IPS-18c (cell line): ENCODE data around the gene UBTD1.
"Not testable (repeated sequence)": the region's sequence is repeated elsewhere in the genome, so short reads cannot be mapped to it uniquely, and the experiment has no call there.

ENCODE experiments used
- H3K4me3 ChIP-seq: 2 replicates; pipeline ENCODE4 v1.7.0; 2013; ENCODE audit warnings: low read depth, mild to moderate bottlenecking, low read length, moderate library complexity; ENCODE audit not compliant: insufficient read depth
- H3K9me3 ChIP-seq: one replicate; pipeline ENCODE4 v1.6.1; 2013; ENCODE audit warnings: mild to moderate bottlenecking, low read length, moderate library complexity; ENCODE audit not compliant: control insufficient read depth, insufficient read depth

Gene UBTD1

GRCh38 chr10:97566336-97566996 lies 67.7 kb downstream of the UBTD1 start:
- Histone ChIP-seq H3K4me3 (no peak overlapping the region), H3K9me3 (peaks cover 2% of the 10 kb centered on the region)

DNA sequence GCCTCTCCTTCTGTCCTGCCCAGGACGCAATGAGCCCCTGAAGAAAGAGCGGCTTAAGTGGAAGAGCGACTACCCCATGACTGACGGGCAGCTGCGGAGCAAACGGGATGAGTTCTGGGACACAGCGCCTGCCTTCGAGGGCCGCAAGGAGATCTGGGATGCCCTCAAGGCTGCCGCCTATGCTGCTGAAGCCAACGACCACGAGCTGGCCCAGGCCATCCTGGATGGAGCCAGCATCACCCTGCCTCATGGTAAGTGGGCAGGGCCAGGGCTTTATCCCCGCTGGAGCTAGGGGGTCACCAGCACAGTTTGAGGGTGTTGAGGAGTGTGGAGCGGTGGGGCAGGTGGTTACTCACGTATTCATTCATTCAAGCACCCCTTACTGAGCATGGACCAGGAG lies 69.2 kb downstream of the UBTD1 start:
- peaks cover 2% of the 10 kb centered on the region for H3K9me3 ChIP-seq
- no peak overlapping the region for H3K4me3 ChIP-seq

- H3K4me3 ChIP-seq, result no peak overlapping the region
- H3K9me3 ChIP-seq, result peaks cover 2% of the 10 kb centered on the region
Observed at GRCh38 chr10:97570146-97570788, 71.5 kb downstream of the UBTD1 start.

DNA sequence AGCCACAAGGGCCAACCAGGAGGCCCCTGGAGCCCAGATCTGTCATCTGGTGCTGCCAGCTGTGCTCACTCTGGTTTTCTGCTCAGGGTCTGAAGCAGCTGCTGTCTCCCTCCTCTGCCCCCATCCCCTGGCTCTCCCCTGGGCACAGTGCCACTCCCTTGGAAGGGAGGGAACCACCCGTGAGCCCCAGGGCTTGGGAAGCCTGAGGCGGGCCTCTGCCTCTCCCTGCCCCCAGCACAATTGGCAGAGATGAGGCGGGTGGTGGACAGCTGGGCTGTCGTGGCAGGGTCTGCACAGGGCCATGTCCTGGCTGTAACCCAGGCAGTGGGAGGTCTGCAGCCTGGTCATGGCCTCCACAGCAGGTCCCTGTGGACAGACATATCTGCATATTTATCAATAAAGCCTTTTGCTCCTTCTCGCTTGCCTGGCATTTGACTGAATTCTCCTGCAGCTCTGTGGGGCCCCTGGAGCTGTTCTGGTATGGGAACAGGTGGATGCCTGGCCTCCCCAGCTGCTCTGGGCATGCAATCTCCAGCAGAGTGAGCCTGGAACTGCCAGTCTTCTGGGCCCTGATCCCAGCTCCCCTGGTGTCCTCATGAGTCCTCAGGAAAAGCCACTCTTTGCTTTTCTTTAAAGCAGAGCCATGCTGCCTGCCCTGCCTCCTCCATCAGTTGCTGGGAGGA lies 72.2 kb downstream of the UBTD1 start:
- Histone ChIP-seq H3K9me3 (peaks cover 2% of the 10 kb centered on the region), H3K4me3 (no peak overlapping the region)

DNA sequence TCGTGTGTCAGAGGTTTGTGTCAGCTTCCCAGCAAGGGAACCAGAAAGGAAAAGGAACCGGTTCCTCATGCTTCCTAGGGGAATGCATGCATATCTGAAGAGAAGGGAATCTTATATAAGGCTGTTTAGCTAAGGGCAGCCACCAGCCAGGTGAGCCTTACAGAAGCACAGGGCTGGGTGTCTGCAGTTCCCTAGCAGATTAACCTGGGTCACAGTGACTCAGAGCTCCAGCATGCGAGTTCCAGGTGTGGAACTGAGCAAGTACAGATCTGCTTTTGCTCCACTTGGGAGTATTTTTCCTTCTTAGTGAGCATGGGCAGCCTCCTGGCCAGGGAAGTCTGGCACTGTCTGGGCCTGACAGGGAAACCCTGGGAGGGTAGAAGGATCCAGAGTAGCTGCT lies 72.9 kb downstream of the UBTD1 start:
- peaks cover 2% of the 10 kb centered on the region for H3K9me3 ChIP-seq
- H3K4me3 ChIP-seq, result no peak overlapping the region

DNA sequence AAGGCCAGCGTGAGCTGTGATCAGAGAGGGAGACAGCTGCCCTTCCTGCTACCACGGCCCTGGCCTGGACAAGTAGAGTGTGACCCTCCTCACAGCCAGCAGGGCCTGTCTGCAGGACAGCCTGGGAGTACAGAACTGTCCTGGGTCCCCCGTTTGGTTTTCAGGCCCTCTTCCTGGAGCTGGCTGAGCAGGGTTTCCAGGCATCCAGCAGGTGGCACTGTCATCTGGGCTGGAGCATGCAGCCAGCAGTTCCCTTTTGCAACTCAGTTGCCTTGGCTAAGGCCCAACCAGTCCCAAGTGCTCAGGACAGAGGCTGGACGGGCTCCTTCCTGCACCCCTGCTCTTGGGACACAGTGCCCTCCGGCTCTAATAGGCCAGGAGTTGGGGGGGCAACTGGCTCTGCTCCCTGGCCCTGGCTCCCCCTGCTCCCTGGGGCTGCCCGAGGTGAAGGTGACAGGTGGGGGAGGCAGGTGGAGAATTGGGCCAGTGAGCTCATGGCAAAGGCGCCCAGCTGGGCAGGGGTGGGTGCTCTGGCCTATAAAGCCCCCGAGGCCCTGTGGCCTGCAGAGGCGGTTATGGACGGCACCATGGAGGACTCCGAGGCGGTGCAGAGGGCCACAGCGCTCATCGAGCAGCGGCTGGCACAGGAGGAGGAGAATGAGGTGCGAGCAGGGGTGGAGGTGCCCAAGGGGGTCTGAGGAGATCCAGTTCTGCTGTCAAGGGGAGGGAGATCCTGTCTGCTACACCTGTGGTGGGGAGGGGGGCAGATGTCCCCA lies 73.7 kb downstream of the UBTD1 start, which contains the start of gene ANKRD2:
ANKRD2 (plus strand) TSS at position 566 of the 776 bp plus-strand sequence; CDS start at position 576, 10 bp downstream.
- Histone ChIP-seq H3K4me3 (no peak within 1 kb of the TSS), H3K9me3 (peaks cover 2% of the 10 kb centered on the region)

- Histone ChIP-seq H3K4me3 (no peak overlapping the region), H3K9me3 (peaks cover 2% of the 10 kb centered on the region)
Observed at GRCh38 chr10:97573021-97573420, 74.3 kb downstream of the UBTD1 start.

- Histone ChIP-seq H3K4me3 (no peak overlapping the region), H3K9me3 (peaks cover 2% of the 10 kb centered on the region)
Observed at GRCh38 chr10:97573672-97574071, 74.9 kb downstream of the UBTD1 start.

DNA sequence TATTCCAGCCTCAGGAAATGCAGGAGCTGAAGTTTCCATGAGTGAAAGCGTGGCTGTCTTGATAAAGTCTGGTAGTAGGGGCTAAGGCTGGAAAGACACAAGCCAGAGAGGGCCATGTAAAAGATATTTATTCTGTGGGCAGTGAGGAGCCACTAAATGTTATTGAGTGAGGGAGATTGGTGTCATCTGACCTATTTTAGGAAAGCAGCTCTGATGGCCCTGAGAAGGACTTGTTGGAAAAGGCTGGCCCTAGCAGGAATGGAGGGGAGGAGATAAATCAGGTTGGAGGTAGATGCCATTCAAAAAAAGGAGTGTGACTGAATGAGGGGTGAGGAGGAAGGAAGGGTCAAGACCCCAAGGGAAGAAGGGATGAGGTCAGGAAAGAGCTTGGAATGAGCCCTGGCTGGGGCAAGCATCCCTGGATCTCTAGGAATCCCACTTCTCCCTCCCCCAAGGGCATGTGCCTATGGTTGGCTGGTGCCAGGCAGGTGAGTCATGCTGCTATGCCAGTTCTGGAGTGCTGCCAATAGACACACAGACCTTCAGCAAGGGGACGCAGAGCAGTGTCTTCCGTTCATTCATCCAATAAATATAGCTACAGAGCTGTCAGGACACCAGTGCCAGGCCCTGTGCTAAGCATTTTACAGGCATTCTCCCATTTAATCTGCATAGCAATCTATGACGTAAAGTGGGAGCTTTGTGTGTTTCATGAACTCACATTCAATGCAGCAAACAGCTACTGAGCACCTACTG lies 75.8 kb downstream of the UBTD1 start:
- H3K4me3 ChIP-seq, result no peak overlapping the region
- peaks cover 2% of the 10 kb centered on the region for H3K9me3 ChIP-seq

GRCh38 chr10:97575127-97575668 lies 76.5 kb downstream of the UBTD1 start:
- H3K9me3 ChIP-seq, result peaks cover 1% of the 10 kb centered on the region

GRCh38 chr10:97576487-97576886 lies 77.8 kb downstream of the UBTD1 start:
- H3K4me3 ChIP-seq, H3K9me3 ChIP-seq: not testable (repeated sequence)

More at GRCh38 chr10:97575127-97575668, 76.5 kb downstream of the UBTD1 start:
- H3K4me3 ChIP-seq, result no peak overlapping the region

DNA sequence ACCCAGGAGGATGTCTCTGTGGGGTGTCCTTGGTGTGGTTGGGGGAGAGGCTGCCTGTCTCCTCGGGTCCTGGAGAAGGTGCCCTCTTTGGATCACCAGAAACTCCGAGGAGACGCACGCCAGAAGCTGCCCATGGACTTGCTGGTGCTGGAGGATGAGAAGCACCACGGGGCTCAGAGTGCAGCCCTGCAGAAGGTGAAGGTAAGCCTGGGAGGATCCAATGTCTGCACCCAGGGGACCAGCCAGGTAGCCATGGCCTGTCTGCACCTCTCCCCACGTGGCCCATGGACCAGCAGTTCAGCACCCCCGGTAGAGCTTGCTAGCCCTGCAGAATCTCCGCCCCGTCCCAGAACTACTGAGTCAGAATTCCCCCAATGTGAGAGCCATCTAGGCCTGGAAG lies 79.0 kb downstream of the UBTD1 start:
- no peaks in the 10 kb centered on the region for H3K9me3 ChIP-seq
- no peak overlapping the region for H3K4me3 ChIP-seq

DNA sequence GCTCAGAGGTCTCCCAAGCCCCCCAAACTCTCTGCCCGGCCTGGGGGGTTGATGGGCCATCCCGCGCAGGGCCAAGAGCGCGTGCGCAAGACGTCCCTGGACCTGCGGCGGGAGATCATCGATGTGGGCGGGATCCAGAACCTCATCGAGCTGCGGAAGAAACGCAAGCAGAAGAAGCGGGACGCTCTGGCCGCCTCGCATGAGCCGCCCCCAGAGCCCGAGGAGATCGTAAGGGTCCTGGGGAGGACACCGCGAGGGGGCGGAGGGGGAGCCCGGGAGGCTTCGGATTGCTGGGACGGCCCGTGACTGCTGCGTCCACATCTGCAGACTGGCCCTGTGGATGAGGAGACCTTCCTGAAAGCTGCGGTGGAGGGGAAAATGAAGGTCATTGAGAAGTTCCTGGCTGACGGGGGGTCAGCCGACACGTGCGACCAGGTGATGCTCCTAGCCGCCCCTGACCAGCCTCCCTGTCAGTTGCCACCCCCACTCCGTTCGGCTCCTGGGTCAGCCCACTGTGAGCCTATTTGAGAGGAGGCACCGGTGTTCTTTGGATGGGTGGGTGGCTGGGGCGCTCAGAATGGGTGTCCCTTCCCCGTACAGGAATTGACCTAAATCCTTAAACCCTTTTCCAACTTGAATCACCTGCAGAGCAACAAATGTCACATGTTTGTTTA lies 79.6 kb downstream of the UBTD1 start:
- Histone ChIP-seq H3K4me3 (no peak overlapping the region), H3K9me3 (no peaks in the 10 kb centered on the region)

DNA sequence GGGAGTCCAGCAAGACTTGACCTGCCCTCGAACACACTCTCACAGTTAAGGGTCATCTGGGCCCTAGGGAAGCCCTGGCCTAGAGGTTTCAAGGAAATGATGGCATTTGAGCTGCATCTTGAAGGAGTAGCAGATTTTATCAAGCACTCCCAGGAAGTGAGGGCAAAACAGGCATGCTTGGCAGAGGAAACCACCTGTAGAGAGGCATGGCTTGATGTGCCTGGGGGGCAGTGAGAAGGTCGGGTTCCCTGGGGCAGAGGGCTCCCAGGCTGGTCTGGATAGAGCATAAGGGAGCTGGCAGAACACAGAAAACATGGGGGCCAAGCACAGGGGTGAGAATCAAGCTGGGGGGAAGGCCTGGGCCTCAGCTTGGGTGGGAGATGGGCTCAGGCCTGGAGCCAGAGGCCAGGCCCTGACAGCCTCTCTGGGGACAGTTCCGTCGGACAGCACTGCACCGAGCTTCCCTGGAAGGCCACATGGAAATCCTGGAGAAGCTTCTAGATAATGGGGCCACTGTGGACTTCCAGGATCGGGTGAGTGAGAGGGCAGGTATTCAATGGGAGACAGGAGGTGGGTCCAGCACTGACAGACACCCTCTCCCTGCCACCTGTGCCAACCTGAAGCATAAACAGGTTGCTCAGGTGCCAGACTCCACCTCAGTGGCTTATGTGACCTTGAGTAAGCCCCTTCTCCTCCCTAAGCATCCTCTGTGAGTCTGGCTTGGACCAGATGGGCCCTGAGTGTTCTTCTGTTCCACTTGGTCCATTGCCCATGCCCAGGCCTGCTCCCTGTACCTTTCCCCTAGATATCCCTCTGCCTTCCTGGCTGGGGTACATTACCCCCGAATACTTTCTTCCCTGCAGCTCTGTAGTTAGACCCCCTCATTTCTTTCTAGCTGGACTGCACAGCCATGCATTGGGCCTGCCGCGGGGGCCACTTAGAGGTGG lies 82.0 kb downstream of the UBTD1 start:
- H3K9me3 ChIP-seq, result no peaks in the 10 kb centered on the region
- no peak overlapping the region for H3K4me3 ChIP-seq

- H3K4me3 ChIP-seq, result no peak overlapping the region
- no peaks in the 10 kb centered on the region for H3K9me3 ChIP-seq
Observed at GRCh38 chr10:97582169-97582568, 83.4 kb downstream of the UBTD1 start.
